GM12892 (cell line): Measurements from ENCODE around the gene SART1.

Experiments used
- POLR2A ChIP-seq: IDR thresholded peaks from 2 replicates; pipeline ENCODE4 v1.6.1; 2011; ENCODE audit warnings: low read depth, low read length, control low read depth
- POLR2AphosphoS5 ChIP-seq: IDR thresholded peaks from 2 replicates; pipeline ENCODE4 v1.6.1; 2011; ENCODE audit warnings: low read depth, low read length, control low read depth

GRCh38 chr11:65961267-65962140 lies at the start of gene SART1:
- TF ChIP-seq POLR2A (peak; percentile 91), POLR2AphosphoS5 (peak; percentile 91)
